A172 (cell line): ENCODE measurements around the gene SART3. TPM values are rescaled to one million over a fixed set of nuclear protein-coding genes. Genes with fewer than 3 reads are reported as not detected.
"Not testable (repeated sequence)": the region's sequence is repeated elsewhere in the genome, so short reads cannot be mapped to it uniquely, and the experiment has no call there.

Experiments
- DNase-seq: peaks from one replicate; pipeline ENCODE4 v3.0.0-alpha.2; 2015; ENCODE audit warnings: low spot score
- total RNA-seq: library from RNA; depleted of rRNA; stranded (reverse); fragments of >200 nt; shearing (Covaris generic); gene quantifications from 2 replicates; pipeline ENCODE4 v1.2.3, GENCODE V29; 2014; rRNA removed

The SART3 gene
- total RNA-seq, 1 experiment from 2014 or later: 86.6 TPM

DNA sequence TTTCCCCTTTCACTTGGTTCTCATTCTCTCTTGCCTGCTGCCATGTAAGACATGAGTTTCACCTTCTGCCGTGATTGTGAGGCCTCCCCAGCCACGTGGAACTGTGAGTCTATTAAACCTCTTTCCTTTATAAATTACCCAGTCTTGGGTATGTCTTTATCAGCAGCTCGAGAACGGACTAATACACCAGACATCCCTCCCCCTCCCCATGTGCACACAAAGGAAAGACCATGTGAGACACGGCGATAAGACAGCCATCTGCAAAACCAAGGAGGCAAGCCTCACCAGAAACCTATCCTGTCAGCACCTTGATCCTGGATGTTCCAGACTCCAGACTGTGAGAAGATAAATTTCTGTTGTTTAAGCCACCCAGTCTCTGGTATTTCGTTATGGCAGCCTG, 75.6 kb downstream of the SART3 start:
- not testable (repeated sequence) for DNase-seq

DNA sequence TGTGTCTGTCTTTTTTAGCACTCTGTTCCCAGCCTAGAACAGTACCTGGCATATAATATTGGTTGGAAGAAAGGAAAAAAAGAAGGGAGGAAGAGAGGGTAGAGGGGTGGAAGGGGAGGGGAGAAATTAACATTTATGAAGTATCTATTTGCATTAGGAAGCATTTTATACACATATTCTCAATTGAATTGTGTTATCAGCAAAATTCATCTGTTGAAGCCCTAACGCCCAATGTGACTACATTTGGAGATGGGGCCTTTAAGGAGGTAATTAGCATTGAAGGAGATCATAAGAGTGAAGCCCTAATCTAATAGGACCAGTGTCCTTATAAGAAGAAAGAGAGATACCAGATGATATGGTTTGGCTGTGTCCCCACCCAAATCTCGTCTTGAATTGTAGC, 76.1 kb downstream of the SART3 start:
- DNase-seq: no peak

DNA sequence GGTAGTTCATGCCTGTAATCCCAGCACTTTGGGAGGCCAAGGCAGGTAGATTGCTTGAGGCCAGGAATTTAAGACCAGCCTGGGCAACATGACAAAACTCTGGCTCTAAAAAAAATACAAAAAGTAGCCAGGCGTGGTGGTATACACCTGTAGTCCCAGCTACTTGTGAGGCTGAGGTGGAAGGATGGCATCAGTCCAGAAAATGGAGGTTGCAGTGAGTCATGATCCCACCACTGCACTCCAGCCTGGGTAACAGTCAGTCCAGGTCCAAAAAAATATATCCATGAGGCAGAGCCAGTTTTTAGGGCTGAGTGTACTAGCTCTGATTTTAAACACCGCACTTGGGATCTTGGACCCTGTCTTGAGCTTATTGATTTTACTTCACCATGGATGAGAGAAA, 76.5 kb downstream of the SART3 start:
- DNase-seq: no peak

DNA sequence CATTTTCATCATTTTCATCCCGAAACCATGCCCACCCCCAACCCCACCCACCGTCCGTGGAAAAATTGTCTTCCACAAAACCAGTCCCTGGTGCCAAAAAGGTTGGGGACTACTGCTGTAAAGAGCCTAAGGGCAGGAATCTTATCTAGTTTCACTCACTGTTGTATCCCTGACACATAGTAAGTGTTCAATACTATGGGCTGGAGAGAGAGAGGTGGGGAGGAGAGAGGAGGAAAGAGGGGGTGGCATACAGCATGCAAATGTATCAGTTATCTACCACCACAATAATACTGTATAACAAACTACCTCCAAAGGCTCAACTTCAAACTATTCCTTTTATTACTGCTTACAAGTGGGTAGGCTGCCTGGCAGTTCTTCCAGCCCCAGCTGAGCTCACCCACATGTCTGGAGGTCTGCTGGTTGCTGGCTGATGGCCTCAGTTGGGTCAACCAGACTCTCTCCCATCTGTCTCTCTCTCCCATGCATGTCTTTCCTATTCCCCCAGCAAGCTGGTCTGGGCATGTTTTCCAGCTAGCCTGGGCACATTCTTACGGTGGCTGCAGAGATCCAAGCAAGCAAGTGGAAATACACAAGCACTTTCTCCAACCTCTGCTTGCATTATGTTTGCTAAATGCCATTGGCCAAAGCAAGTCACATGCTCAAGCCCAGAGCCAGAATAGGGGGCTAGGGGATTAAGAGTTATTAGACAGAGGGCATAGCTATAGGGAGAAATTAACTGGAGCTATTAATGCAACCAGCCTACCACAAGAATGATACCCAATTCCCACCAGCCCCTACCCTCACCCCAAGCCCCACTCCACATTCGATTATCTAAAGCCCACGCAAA, 77.5 kb downstream of the SART3 start:
- no peak for DNase-seq

DNA sequence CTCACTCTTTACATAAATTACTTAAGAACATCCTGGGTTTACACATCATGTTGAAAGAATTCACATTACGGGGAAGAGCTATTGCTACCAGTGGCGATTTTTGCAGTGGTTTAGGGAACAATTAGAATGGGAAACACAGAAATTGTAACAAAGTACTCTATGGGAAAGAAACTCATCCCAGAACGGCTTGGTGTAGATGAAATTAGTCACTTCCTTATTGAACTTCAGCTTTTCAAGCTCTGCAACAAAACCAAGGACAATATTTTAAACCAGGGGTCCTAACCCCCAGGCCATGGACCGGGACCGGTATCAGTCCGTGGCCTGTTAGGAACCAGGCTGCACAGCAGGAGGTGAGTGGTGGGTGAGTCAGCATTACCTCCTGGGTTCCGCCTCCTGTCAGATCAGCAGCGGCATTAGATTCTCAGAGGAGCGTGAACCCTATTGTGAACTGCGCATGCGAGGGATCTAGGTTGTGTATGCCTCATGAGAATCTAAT, 78.2 kb downstream of the SART3 start:
- DNase-seq: peak; percentile 78

DNA sequence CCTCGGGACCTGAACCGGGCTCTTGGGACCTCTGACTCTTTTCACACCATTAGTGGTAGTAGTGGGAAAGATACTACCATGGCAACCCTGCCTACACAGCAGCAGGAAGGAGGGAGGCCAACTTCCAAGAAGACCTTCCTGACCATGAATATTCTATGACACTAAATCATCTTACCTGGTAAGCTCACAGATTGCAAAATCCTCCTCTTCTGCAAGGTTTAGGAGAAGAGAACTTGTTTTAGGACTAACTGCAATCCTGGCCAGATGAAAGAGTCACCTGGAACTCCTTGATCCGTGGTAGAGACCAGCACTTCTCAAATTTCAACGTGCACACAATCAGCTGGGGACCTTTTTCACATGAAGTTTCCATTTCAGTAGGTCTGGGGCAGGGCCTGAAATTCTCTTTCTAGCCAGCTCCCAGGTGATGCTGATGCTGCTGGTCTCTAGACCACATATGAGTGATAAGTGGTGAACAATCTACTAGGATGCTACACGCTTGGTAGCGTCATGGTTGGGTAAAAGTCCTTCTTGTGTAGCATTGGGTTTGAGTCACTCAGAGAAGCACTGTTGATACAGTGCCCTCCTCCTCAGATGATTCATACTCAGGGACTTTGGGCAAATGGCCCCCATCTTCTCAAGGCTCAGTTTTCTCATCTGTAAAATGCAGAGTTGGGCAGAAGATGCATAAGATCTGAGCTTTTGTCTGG, 81.5 kb downstream of the SART3 start:
- no peak for DNase-seq

DNA sequence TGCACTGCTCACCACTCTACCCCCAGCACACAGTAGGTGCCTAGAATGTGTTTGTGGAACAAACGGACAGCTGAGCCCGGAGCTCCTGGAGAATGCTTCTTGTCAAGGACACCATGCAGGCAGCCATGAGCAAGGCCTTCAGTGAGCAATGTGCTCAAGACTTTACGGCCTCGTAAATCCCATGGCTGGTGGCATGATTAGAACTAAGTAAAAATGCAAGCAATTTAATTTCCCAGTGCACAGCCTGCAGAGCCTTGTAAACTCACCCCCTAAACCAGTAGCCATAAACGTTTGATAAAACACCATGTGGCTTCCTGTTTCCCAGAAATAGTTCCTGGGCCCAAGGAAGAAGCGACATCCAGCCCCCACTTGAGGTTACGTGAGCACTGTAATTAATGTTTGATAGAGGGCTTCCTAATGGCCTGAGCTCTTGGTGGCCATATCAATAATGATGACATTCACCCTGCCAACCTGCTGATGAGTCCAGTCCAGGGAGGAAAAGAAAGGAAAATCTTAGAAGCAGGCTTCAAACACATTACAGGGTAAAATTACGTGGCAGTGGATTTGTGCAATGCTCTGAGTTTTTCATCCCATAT, 82.3 kb downstream of the SART3 start:
- DNase-seq: peak; percentile 42

DNA sequence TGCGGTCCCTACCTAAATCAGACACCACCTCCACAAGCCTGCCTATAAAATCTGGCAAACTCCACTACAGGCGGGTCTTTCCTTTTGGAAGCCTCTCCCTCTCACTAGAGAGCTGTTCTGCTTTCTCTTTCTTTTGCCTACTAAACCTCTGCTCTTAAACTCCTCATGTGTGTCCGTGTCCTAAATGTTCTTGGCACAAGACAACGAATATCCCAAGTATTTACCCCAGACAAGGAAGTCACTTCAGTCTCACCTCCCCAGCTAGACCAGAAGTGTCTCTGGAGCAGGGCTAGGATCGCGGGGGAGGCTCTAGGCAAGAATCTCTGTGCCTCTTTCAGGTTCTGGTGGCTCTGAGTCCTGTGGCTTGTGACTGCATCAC, 83.1 kb downstream of the SART3 start:
- no peak for DNase-seq

DNA sequence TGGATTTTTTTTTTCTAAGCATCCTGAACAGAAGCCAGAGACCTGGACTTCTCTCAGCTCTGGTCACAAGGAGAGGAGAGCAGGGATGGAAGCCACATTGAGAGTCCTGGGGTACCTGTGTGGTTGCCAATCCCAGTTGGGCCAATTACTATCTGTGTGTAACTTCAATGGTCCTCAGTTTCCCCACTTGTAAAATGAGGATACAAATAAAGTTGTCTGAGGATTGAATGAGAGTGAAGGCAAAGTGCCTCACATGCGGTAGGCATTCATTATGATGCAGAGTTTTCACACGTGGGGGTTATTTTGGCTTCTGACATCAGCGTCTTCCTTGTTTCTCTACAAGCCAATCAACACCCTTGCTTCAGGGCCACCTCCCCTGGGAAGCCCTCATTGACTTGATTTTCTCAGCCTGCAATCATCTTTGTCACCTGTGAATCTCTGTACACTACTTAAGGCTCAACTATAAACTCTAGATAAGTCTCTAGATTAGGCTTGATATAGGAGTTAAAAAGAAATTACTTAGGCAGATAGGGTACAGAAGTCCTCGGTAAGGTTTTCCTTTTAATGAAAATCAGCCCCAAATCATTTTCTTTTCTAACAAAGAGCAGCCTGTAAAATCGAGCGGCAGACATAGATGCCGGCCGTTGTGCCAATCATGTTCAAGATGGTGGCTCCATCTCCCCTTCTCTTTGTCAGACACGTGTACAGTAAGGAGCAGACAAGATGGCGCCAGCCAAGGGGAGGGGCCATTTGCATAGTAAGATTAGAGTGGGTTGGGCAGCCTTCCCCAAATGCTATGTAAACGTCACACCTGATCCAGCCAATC, 83.7 kb downstream of the SART3 start:
- DNase-seq: no peak

DNA sequence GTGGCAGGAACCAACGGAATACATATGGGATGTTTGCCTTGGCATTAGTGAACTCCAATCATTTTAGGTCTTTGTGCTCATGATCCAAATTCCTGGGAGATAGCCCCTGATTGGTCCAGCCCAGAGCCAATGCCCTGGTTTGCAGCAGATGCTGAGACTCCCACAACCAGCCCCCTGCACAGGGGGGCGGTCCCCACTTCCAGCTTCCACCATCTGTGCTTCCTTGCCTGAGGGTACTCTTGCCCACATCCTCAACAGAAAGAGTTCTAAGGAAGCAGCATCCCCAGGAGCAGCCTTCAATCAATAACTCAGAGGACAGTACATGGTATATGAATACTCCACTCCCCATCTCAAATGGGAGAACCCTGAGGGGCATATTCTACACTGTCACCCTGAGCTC, 85.6 kb downstream of the SART3 start:
- no peak for DNase-seq

DNA sequence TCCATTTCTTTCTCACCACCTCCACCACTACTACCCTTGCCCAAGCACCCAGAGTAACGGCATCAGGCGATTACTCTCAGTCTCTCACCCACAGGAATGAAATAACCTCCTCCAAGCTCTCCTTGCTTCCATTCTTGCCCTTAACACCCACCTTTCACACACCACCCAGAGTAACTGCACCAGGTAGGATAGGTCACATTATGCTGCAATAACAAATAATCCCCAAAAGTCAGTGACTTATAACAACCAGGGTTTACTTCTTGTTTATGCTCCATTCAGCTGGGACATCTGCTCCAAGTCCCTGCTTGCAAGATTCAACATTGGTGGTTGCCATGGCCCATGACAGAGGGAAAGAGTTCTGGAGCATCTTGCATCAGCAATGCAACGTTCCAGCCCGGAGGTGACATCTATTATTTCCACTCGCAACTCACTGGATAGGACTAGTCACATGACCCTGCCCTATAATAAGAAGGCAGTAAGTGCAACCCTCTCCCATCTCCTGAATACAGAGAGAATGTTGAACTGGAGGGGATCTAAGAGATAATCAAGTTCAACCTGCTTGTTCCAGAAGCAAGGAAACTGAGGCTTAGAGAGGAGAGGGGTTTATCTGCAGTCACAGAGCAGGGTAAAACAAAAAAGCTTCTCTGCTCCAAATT, 87.4 kb downstream of the SART3 start:
- no peak for DNase-seq

Other genes starting within 250 kb of the SART3 start
- not detected in 2 replicates for gene CMKLR1, start 221.9 kb downstream of the SART3 start, total RNA-seq
- gene FICD, start 45.9 kb downstream of the SART3 start, total RNA-seq: 9.1 and 9.3 TPM in 2 replicates
- 112 and 137 TPM in 2 replicates for gene ISCU, start 1.4 kb upstream of the SART3 start, total RNA-seq
- not detected in 2 replicates for gene TMEM119, start 36.9 kb upstream of the SART3 start, total RNA-seq
- 1.2 and 2.4 TPM in 2 replicates for gene SELPLG, start 72.7 kb upstream of the SART3 start, total RNA-seq
- gene CORO1C, start 170.3 kb upstream of the SART3 start, total RNA-seq: 127 and 166 TPM in 2 replicates